Smooth muscle cell (in vitro differentiated cells): ENCODE data around the gene THAP6. TPM values are rescaled to one million over a fixed set of nuclear protein-coding genes. Genes with fewer than 3 reads are reported as not detected.
"Not testable (repeated sequence)": the region's sequence is repeated elsewhere in the genome, so short reads cannot be mapped to it uniquely, and the experiment has no call there.

Experiments used
- DNase-seq: peaks from one replicate; lab custom pipeline; 2025; ENCODE audit not compliant: unreplicated experiment; lab: John Stamatoyannopoulos, UW
- H2AFZ ChIP-seq: fragments of 200-600 bp; sonication (generic); 2 replicates; pipeline ENCODE4 v1.6.0; 2016; ENCODE audit warnings: antibody characterized with exemption, low read depth, mild to moderate bottlenecking
- H3F3A ChIP-seq: fragments of 200-600 bp; sonication (generic); 2 replicates; pipeline ENCODE4 v1.6.0; 2017; ENCODE audit warnings: antibody characterized with exemption, low read depth
- H3K27ac ChIP-seq: fragments of 200-600 bp; sonication (generic); 2 replicates; pipeline ENCODE4 v1.5.1; 2016; ENCODE audit warnings: low read depth, mild to moderate bottlenecking
- H3K27me3 ChIP-seq: fragments of 200-600 bp; sonication (generic); 2 replicates; pipeline ENCODE4 v1.6.1; 2016; ENCODE audit warnings: low read depth, mild to moderate bottlenecking
- H3K36me3 ChIP-seq: fragments of 200-600 bp; sonication (generic); 2 replicates; pipeline ENCODE4 v1.5.1; 2016; ENCODE audit warnings: low read depth
- H3K4me1 ChIP-seq: fragments of 200-600 bp; sonication (generic); 2 replicates; pipeline ENCODE4 v1.5.1; 2016; ENCODE audit warnings: low read depth
- H3K4me2 ChIP-seq: fragments of 200-600 bp; sonication (generic); 2 replicates; pipeline ENCODE4 v1.6.0; 2016; ENCODE audit warnings: mild to moderate bottlenecking
- H3K4me3 ChIP-seq: fragments of 200-600 bp; sonication (generic); 2 replicates; pipeline ENCODE4 v1.5.1; 2016; ENCODE audit warnings: mild to moderate bottlenecking
- H3K79me2 ChIP-seq: fragments of 200-600 bp; sonication (generic); 2 replicates; pipeline ENCODE4 v1.6.0; 2016; ENCODE audit warnings: low read depth, mild to moderate bottlenecking
- H3K9ac ChIP-seq: fragments of 200-600 bp; sonication (generic); 2 replicates; pipeline ENCODE4 v1.6.0; 2016; ENCODE audit warnings: low read depth
- H3K9me3 ChIP-seq: fragments of 200-600 bp; sonication (generic); replicated peaks from 2 replicates; pipeline ENCODE4 v1.5.1; 2016; ENCODE audit warnings: low read depth
- H4K20me1 ChIP-seq: fragments of 200-600 bp; sonication (generic); 2 replicates; pipeline ENCODE4 v1.6.0; 2016; ENCODE audit warnings: low read depth
- WGBS: methylation state at CpG from one replicate; pipeline ENCODE4 v1.1.7; 2016; ENCODE audit warnings: low lambda C conversion rate; 5-methylcytosine and 5-hydroxymethylcytosine counted together
- polyA plus RNA-seq: library from polyadenylated mRNA; unstranded; fragments of >200 nt; fragmentation: Nextera tagmentation; extraction: Ambion mirVana; gene quantifications from 2 replicates; pipeline ENCODE4 v1.2.1, GENCODE V29; 2016
- total RNA-seq: library from RNA; depleted of rRNA; stranded (reverse); fragments of >200 nt; gene quantifications from 2 replicates; pipeline ENCODE4 v1.2.3, GENCODE V29; 2014
- TF ChIP-seq, protein P1 (sequence below): fragments of 200-600 bp; sonication (generic); IDR thresholded peaks from 2 replicates; pipeline ENCODE4 v1.5.1; 2017; ENCODE audit warnings: borderline replicate concordance, mild to moderate bottlenecking, antibody characterized with exemption; ENCODE audit not compliant: insufficient read depth, poor library complexity, severe bottlenecking

Gene THAP6
- total and polyA plus RNA-seq, 2 experiments from 2014 or later = 7.4 to 14.7 TPM

DNA sequence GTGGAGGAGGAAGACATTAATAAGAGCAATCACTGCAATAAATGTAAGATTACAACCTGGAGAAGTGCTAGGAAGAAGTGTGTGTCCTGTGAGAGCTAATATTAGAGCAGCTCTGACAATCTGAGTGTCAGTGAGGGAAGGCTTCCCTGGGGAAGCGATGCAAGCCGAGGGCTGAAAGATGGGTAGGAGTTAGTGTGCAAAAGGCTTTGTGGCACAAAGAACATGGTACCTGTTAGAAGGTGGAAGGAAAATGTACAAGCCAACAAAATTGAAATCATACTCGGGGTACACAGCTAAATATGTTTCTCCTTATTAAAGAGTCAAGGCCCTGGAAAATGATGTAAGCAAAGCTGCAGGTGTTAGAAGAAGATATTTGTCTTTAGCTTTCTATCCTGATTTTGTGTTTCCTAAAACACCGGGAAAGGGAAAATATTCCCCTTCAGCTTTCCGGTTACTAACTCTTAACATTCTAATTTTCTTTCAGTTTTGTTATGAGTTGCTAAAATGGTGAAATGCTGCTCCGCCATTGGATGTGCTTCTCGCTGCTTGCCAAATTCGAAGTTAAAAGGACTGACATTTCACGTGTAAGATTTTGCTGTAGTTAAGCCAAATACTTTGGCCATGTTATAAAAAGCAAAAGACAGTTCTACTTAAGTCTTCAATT is 808 bp downstream of the THAP6 start:
- Histone ChIP-seq H4K20me1 (no peaks in the 10 kb centered on the region), H3K4me3 (peak overlapping the region; percentile 78), H3K79me2 (peaks cover 57% of the 10 kb centered on the region), H3K4me2 (peak overlapping the region; percentile 92), H3F3A (peaks cover 9% of the 10 kb centered on the region), H3K4me1 (peaks cover 33% of the 10 kb centered on the region), H3K27ac (peak overlapping the region; percentile 90), H3K36me3 (peaks cover 12% of the 10 kb centered on the region), H3K27me3 (no peaks in the 10 kb centered on the region), H3K9ac (peak overlapping the region; percentile 87), H3K9me3 (no peaks in the 10 kb centered on the region), H2AFZ (peak overlapping the region; percentile 81)
- 69% methylated on average over 9 of the region's 9 CpGs for WGBS
- TF ChIP-seq, protein P1, sequence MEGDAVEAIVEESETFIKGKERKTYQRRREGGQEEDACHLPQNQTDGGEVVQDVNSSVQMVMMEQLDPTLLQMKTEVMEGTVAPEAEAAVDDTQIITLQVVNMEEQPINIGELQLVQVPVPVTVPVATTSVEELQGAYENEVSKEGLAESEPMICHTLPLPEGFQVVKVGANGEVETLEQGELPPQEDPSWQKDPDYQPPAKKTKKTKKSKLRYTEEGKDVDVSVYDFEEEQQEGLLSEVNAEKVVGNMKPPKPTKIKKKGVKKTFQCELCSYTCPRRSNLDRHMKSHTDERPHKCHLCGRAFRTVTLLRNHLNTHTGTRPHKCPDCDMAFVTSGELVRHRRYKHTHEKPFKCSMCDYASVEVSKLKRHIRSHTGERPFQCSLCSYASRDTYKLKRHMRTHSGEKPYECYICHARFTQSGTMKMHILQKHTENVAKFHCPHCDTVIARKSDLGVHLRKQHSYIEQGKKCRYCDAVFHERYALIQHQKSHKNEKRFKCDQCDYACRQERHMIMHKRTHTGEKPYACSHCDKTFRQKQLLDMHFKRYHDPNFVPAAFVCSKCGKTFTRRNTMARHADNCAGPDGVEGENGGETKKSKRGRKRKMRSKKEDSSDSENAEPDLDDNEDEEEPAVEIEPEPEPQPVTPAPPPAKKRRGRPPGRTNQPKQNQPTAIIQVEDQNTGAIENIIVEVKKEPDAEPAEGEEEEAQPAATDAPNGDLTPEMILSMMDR = no peak
- DNase-seq = no peak

DNA sequence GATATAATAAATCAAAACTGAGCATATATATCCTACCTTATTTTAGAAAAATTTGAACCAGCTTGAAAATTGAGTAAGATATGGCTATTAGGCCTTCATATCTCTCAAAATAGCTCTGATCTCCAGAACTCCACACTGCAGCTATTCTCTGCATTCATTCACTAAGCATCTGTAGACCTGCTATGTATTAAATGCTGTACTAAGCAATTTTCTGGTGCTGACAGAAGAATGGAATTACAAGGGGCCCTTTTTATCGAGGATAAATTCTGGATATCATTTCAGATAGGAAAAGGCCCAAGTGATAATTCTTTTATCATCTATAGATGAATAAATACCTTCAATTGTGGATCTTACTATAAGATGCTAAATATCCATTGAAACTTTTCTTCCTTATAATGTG is 1.9 kb downstream of the THAP6 start:
- no peak for DNase-seq
- H3K27ac ChIP-seq = no peak overlapping the region
- H3K9ac ChIP-seq = no peak overlapping the region
- H3K4me3 ChIP-seq = no peak overlapping the region
- peaks cover 9% of the 10 kb centered on the region for H3F3A ChIP-seq
- H3K79me2 ChIP-seq = peaks cover 53% of the 10 kb centered on the region
- no peaks in the 10 kb centered on the region for H3K27me3 ChIP-seq
- 88% methylated on average over 1 of the region's 1 CpG for WGBS
- H3K36me3 ChIP-seq = peaks cover 12% of the 10 kb centered on the region
- TF ChIP-seq, protein P1 = no peak
- no peak overlapping the region for H3K4me2 ChIP-seq
- peaks cover 3% of the 10 kb centered on the region for H4K20me1 ChIP-seq
- no peaks in the 10 kb centered on the region for H3K9me3 ChIP-seq
- no peak overlapping the region for H2AFZ ChIP-seq
- peaks cover 33% of the 10 kb centered on the region for H3K4me1 ChIP-seq

DNA sequence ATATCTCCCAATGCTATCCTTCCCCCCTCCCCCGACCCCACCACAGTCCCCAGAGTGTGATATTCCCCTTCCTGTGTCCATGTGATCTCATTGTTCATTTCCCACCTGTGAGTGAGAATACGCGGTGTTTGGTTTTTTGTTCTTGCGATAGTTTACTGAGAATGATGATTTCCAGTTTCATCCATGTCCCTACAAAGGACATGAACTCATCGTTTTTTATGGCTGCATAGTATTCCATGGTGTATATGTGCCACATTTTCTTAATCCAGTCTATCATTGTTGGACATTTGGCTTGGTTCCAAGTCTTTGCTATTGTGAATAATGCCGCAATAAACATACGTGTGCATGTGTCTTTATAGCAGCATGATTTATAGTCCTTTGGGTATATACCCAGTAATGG is 5.2 kb downstream of the THAP6 start:
- H3K27ac ChIP-seq, H3K9ac ChIP-seq, H3K9me3 ChIP-seq, H3F3A ChIP-seq, DNase-seq, H3K4me2 ChIP-seq, H4K20me1 ChIP-seq, H2AFZ ChIP-seq, H3K27me3 ChIP-seq, H3K4me3 ChIP-seq: not testable (repeated sequence)
- Histone ChIP-seq H3K4me1 (peaks cover 11% of the 10 kb centered on the region), H3K36me3 (peaks cover 22% of the 10 kb centered on the region), H3K79me2 (peaks cover 30% of the 10 kb centered on the region)
- 95% methylated on average over 7 of the region's 7 CpGs for WGBS

DNA sequence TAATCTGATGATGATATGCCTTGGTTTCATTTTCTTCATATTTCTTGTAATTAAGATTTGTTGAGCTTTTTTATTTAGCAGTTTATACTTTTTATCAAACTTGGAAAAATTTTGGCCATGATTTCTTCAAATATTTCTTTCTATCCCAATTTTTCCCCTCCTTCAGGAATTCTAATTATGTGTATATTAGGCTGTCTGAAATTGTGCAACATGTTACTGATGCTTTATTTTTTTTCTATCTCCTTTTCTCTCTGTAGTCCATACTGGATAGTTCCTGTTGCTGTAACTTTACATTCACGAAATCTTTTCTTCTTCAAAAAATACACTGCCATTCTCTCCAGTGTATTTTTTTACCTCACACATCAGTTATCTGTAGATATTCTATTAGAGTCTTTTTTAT is 10.8 kb downstream of the THAP6 start:
- H3K4me1 ChIP-seq = no peaks in the 10 kb centered on the region
- no peaks in the 10 kb centered on the region for H3F3A ChIP-seq
- H3K4me3 ChIP-seq = no peak overlapping the region
- H3K9me3 ChIP-seq = no peaks in the 10 kb centered on the region
- H3K4me2 ChIP-seq = no peak overlapping the region
- no peak overlapping the region for H2AFZ ChIP-seq
- TF ChIP-seq, protein P1 = no peak
- 94% methylated on average over 1 of the region's 1 CpG for WGBS
- peaks cover 5% of the 10 kb centered on the region for H4K20me1 ChIP-seq
- H3K27me3 ChIP-seq = no peaks in the 10 kb centered on the region
- no peak overlapping the region for H3K27ac ChIP-seq
- no peak for DNase-seq
- H3K9ac ChIP-seq = no peak overlapping the region
- peaks cover 23% of the 10 kb centered on the region for H3K36me3 ChIP-seq
- H3K79me2 ChIP-seq = peaks cover 16% of the 10 kb centered on the region
